SU-DHL-6 (cell line): ENCODE data around the gene COL13A1.

Source experiments
- H2AFZ ChIP-seq: fragments of 200-600 bp; sonication (generic); 2 replicates; pipeline ENCODE4 v1.6.1; 2014; ENCODE audit warnings: low read depth, mild to moderate bottlenecking, moderate library complexity, mixed read lengths, antibody characterized with exemption, low read length; ENCODE audit not compliant: severe bottlenecking
- H3F3A ChIP-seq: fragments of 200-600 bp; shearing (Covaris generic); 2 replicates; pipeline ENCODE4 v1.6.0; 2016; ENCODE audit warnings: antibody characterized with exemption, mild to moderate bottlenecking; ENCODE audit not compliant: insufficient read depth
- H3K27ac ChIP-seq: fragments of 200-600 bp; sonication (generic); 2 replicates; pipeline ENCODE4 v1.5.1; 2016; ENCODE audit warnings: low read depth, mild to moderate bottlenecking, low read length, moderate library complexity, mixed read lengths
- H3K27me3 ChIP-seq: fragments of 200-600 bp; sonication (generic), shearing (Covaris generic); 2 replicates; pipeline ENCODE4 v1.6.0; 2014; ENCODE audit warnings: mild to moderate bottlenecking, low read length
- H3K36me3 ChIP-seq: fragments of 200-600 bp; sonication (generic); 2 replicates; pipeline ENCODE4 v1.6.1; 2014; ENCODE audit warnings: mild to moderate bottlenecking, low read length, mixed read lengths
- H3K4me2 ChIP-seq: fragments of 300-600, 200-600 bp; shearing (Covaris generic), sonication (generic); 2 replicates; pipeline ENCODE4 v1.6.0; 2014; ENCODE audit warnings: low read length, low read depth, mild to moderate bottlenecking; ENCODE audit not compliant: poor library complexity, severe bottlenecking
- H3K4me3 ChIP-seq: fragments of 200-600 bp; sonication (generic); 2 replicates; pipeline ENCODE4 v1.5.1; 2014; ENCODE audit warnings: antibody characterized with exemption, low read length, mild to moderate bottlenecking, mixed read lengths; ENCODE audit not compliant: insufficient read depth, poor library complexity, severe bottlenecking
- H3K79me2 ChIP-seq: fragments of 200-600 bp; sonication (generic); 2 replicates; pipeline ENCODE4 v1.6.1; 2014; ENCODE audit warnings: mild to moderate bottlenecking, low read length, moderate library complexity; ENCODE audit not compliant: insufficient read depth
- H3K9ac ChIP-seq: fragments of 200-600 bp; sonication (generic); 2 replicates; pipeline ENCODE4 v1.7.0; 2014; ENCODE audit warnings: mild to moderate bottlenecking, low read length
- H3K9me2 ChIP-seq: fragments of 200-600 bp; sonication (generic); replicated peaks from 2 replicates; pipeline ENCODE4 v1.6.1; 2014; ENCODE audit warnings: low read length; ENCODE audit not compliant: insufficient read depth
- H3K9me3 ChIP-seq: fragments of 200-600 bp; sonication (generic); 2 replicates; pipeline ENCODE4 v1.6.1; 2014; ENCODE audit warnings: low read length, mixed read lengths; ENCODE audit not compliant: insufficient read depth
- H4K20me1 ChIP-seq: fragments of 200-600 bp; sonication (generic); 2 replicates; pipeline ENCODE4 v1.6.1; 2014; ENCODE audit warnings: low read depth, mild to moderate bottlenecking, antibody characterized with exemption, low read length, moderate library complexity, mixed read lengths
- CTCF ChIP-seq: fragments of 200-600 bp; sonication (generic); IDR thresholded peaks from one replicate; pipeline ENCODE4 v1.5.1; 2017; ENCODE audit warnings: antibody characterized with exemption, mild to moderate bottlenecking, low read length, moderate library complexity; ENCODE audit not compliant: insufficient read depth, poor library complexity, severe bottlenecking
- EZH2phosphoT487 ChIP-seq: fragments of 200-600 bp; sonication (generic), shearing (Covaris generic); conservative IDR thresholded peaks from 2 replicates; pipeline ENCODE4 v1.6.1; 2018; ENCODE audit warnings: mild to moderate bottlenecking, antibody characterized with exemption, low read length, moderate library complexity, mixed read lengths

Gene COL13A1

GRCh38 chr10:69792341-69792740, 9.4 kb upstream of the COL13A1 start:
- no peaks in the 10 kb centered on the region for H3K27me3 ChIP-seq
- no peaks in the 10 kb centered on the region for H3F3A ChIP-seq
- no peaks in the 10 kb centered on the region for H3K9me2 ChIP-seq
- H3K4me2 ChIP-seq: no peak overlapping the region
- H4K20me1 ChIP-seq: no peaks in the 10 kb centered on the region
- H3K79me2 ChIP-seq: no peaks in the 10 kb centered on the region
- H2AFZ ChIP-seq: no peak overlapping the region
- H3K36me3 ChIP-seq: no peaks in the 10 kb centered on the region
- TF ChIP-seq CTCF (no peak), EZH2phosphoT487 (no peak)
- no peak overlapping the region for H3K9ac ChIP-seq
- no peak overlapping the region for H3K27ac ChIP-seq
- H3K4me3 ChIP-seq: no peak overlapping the region
- H3K9me3 ChIP-seq: peaks cover 10% of the 10 kb centered on the region; the same call in 1 of the 2 replicates

- Histone ChIP-seq H3K9me3 (peaks cover 10% of the 10 kb centered on the region; the same call in 1 of the 2 replicates), H3K27ac (no peak overlapping the region), H3K9me2 (no peaks in the 10 kb centered on the region), H2AFZ (no peak overlapping the region), H3K27me3 (no peaks in the 10 kb centered on the region), H4K20me1 (no peaks in the 10 kb centered on the region), H3K4me3 (no peak overlapping the region), H3K79me2 (no peaks in the 10 kb centered on the region), H3F3A (no peaks in the 10 kb centered on the region), H3K36me3 (no peaks in the 10 kb centered on the region), H3K9ac (no peak overlapping the region), H3K4me2 (no peak overlapping the region)
- no peak for TF ChIP-seq EZH2phosphoT487
- TF ChIP-seq CTCF: no peak
Measured at GRCh38 chr10:69794673-69795072, 7.0 kb upstream of the COL13A1 start.

- TF ChIP-seq EZH2phosphoT487: no peak
- no peak for TF ChIP-seq CTCF
- no peaks in the 10 kb centered on the region for H4K20me1 ChIP-seq
- peaks cover 10% of the 10 kb centered on the region; the same call in 1 of the 2 replicates for H3K9me3 ChIP-seq
- no peak overlapping the region for H3K4me2 ChIP-seq
- no peaks in the 10 kb centered on the region for H3K79me2 ChIP-seq
- H3K36me3 ChIP-seq: no peaks in the 10 kb centered on the region
- no peak overlapping the region for H3K4me3 ChIP-seq
- no peaks in the 10 kb centered on the region for H3K27me3 ChIP-seq
- no peak overlapping the region for H2AFZ ChIP-seq
- H3K9ac ChIP-seq: no peak overlapping the region
- no peaks in the 10 kb centered on the region for H3F3A ChIP-seq
- no peak overlapping the region for H3K27ac ChIP-seq
- no peaks in the 10 kb centered on the region for H3K9me2 ChIP-seq
Measured at GRCh38 chr10:69795242-69795934, 6.3 kb upstream of the COL13A1 start.
